GM23248 (cell line): Measurements from ENCODE around the gene ZNF432.

Experiments
- EZH2 ChIP-seq: fragments of 200-600 bp; sonication (generic); IDR thresholded peaks from 2 replicates; pipeline ENCODE4 v1.6.1; 2018; ENCODE audit warnings: antibody characterized with exemption, mild to moderate bottlenecking; ENCODE audit not compliant: insufficient read depth, poor library complexity, severe bottlenecking
- EZH2phosphoT487 ChIP-seq: fragments of 200-600 bp; sonication (generic); IDR thresholded peaks from 2 replicates; pipeline ENCODE4 v1.6.1; 2018; ENCODE audit warnings: antibody characterized with exemption, moderate library complexity, mild to moderate bottlenecking, low read depth; ENCODE audit not compliant: insufficient read depth

GRCh38 chr19:52028027-52028779 lies 20.4 kb downstream of the ZNF432 start, which contains the start of gene ZNF614:
- TF ChIP-seq EZH2: no peak
- no peak for TF ChIP-seq EZH2phosphoT487
